NCI-H1105 treated with DMSO at 0.1 percent for 48 hours (cell line): ENCODE results near the gene STON1.
"Not testable (repeated sequence)": the region's sequence is repeated elsewhere in the genome, so short reads cannot be mapped to it uniquely, and the experiment has no call there.

ENCODE experiments used
- DNase-seq: peaks from one replicate; lab custom pipeline; 2025; lab: John Stamatoyannopoulos, UW

Gene STON1

DNA sequence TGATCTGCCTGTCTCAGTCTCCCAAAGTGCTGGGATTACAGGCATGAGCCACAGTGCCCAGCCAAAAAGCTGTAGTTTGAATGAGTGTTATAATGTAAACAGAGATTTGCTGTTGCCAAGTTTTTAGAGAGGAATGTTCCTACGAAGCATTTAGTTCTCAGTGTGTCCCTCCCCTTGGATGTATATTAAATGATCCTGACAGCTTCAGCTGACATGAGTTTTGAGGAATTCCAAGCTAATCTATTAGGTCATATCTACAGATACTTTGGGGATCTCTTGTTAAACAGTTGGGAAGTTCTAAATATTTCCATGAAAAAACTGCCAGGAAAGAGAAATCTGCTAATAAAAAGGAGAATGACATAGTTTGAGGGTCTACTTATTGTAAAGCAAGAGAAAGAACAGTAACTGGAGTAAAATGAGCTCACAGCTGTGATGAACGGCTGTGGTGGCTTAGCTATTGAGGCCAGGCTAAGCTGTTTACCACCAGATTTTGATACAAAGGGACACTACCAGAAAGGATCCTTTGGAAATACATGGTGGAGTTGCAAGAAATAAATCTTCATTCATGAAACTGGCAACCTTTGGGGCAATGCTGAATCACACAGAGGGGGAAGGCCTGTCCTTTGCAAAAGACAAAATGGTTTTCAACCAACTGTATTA lies 2.6 kb upstream of the STON1 start:
- no peak for DNase-seq

GRCh38 chr2:48528431-48528830 lies 1.5 kb upstream of the STON1 start:
- DNase-seq: no peak

DNA sequence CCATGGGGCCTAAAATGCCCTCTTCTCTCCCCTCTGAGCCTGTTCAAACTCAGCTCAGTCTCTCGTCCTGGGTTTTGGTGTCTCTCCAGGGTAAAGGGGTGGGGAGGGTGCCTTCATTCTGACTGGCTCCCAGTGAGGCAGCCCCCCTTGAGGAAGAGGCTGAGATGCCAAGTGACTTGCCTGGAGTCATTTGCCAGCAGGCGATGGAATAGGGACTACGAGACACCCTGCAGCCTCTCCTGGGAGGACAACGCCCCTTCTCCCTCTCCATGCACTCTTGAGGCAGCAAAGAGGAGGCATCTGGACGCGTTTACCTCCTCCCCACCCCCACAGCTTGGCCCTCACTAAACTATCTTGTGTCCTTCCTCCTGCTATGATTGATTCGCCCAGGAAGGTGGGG lies 760 bp upstream of the STON1 start:
- DNase-seq: peak; percentile 40

- peak; percentile 11 for DNase-seq
These were observed 300 bp upstream of the STON1 start for GRCh38 chr2:48529676-48530032.

- DNase-seq: no peak
These were observed 1.2 kb downstream of the STON1 start for GRCh38 chr2:48531141-48531648.

DNA sequence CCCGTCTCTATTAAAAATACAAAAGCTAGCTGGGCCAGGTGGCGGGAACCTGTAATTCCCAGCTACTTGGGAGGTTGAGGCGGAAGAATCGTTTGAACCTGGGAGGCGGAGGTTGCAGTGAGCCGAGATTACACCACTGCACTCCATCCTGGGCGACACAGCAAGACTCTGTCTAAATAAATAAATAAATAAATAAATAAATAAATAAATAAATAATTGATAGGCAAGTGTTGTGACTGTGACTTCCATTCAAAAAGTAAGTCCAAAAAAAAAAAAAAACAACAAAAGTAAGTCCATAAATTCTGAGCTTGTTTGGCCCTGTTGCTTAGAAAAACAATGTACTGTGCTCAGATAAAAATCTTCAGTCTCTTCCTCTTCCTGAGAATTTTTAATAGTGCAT lies 2.2 kb downstream of the STON1 start:
- no peak for DNase-seq

DNA sequence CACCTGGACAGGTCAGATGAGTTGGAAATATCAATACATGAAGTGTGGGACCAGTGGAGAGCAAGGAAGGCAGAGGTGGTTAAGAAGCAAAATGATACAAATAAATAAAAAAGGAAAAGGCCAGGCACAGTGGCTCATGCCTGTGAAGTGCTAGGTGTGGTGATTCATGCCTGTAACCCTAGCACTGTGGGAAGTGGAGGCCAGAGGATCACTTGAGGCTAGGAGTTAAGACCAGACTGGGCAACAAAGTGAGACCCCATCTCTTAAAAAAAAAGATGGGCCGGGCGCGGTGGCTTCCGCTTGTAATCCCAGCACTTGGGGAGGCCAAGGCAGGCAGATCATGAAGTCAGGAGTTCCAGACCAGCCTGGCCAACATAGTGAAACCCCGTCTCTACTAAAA lies 2.9 kb downstream of the STON1 start:
- DNase-seq: no peak

DNA sequence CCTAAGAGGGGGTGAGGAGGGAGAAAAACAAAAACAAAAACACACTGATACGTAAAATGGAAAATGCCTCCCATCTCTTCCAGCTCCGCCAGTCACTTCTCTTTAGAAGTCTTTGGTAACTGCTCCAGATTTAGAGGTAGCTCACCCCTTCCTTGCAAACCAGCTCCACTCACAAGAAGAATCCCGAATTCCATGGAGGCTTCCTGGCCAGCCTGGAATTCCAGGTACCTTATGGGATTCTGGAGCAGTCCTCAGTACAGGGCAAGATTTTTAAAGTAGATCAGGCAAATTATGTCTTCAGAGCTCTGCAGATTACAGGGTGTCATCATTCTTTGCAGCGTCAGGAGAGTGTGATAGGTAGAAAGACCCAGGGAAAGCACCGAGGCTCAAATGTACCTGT lies 4.8 kb downstream of the STON1 start:
- no peak for DNase-seq

DNA sequence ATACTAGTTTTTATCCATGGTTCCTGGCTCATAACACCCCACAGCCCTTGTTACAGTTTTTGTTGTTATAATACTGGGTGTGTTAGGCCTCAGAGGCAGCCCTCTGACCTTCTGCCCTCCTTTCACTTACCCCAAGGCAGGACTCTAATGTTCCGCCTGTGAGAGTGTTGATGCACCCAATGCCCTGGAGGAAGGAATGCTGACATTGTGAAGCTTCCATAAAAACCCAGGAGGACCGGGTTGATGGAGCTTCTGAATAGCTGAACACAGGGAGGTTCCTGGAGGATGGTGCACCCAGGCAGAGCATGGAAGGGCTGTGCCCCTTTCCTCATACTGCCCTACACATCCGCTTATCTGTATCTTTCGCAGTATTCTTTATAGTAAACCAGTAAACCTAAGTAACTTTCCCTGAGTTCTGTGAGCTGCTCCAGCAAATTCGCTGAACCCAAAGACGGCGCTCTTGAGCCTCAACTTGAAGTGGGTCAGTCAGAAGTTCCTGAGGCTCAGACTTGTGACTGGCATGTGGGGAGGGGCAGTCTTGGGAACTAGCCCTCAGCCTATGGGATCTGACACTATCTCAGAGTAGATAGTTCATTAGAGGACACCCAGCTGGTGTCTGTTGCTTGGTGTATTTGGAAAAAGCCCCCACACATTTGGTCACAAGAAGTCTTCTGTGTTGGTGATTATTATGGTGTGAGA lies 10.4 kb downstream of the STON1 start:
- no peak for DNase-seq

GRCh38 chr2:48541666-48542389 lies 11.9 kb downstream of the STON1 start:
- DNase-seq: no peak

DNA sequence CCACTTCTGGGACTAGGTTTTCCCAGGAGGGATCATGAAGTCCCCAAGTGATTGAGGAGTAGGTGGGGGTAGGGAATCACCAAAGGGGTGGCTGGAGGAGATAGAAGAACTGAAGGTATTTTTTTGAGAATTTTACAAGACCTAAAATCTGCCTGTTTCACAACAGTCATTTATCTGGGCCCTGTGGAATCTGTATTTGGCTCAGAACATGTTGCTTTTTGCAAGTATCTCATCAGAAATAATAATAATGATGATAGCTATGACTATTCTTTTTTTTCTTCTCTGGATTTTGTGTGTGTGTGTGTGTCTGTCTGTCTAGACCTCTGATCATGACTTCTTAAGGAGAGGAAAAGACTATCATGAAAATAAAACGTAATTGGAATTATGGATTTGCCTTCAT lies 13.9 kb downstream of the STON1 start:
- no peak for DNase-seq

GRCh38 chr2:48545244-48545643 lies 15.3 kb downstream of the STON1 start:
- no peak for DNase-seq

DNA sequence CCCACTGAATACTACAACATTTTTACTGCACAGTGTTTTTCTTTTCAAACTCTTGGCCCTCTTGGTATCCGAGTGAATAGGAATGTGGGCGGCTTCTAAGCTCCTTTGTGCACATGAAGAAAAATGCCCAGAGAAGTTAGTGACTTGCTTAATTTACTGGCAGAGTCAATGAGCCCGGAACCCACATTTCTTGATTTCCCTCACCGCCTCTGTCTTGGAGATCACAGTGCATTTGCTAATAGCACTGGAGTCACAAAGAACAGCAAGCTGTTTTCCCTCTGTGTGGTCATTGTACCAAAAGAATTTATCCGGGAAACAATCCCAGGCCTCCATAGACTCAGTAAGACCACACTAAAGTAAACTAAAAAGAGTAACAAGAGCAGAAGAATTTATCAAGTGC lies 18.9 kb downstream of the STON1 start:
- no peak for DNase-seq

- DNase-seq: no peak
These were observed 20.0 kb downstream of the STON1 start for GRCh38 chr2:48549972-48550371.

- DNase-seq: no peak
These were observed 21.6 kb downstream of the STON1 start for GRCh38 chr2:48551548-48551947.

DNA sequence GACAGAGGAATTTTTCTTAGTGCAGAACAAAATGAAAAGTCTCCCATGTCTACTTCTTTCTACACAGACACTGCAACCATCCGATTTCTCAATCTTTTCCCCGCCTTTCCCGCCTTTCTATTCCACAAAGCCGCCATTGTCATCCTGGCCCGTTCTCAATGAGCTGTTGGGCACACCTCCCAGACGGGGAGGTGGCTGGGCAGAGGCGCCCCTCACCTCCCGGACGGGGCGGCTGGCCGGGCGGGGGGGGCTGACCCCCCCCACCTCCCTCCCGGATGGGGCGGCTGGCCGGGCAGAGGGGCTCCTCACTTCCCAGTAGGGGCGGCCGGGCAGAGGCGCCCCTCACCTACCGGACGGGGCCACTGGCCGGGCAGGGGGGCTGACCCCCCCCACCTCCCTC lies 25.1 kb downstream of the STON1 start:
- DNase-seq: not testable (repeated sequence)

- DNase-seq: no peak
These were observed 28.5 kb downstream of the STON1 start for GRCh38 chr2:48558456-48558855.

- no peak for DNase-seq
These were observed 30.7 kb downstream of the STON1 start for GRCh38 chr2:48560546-48561209.

DNA sequence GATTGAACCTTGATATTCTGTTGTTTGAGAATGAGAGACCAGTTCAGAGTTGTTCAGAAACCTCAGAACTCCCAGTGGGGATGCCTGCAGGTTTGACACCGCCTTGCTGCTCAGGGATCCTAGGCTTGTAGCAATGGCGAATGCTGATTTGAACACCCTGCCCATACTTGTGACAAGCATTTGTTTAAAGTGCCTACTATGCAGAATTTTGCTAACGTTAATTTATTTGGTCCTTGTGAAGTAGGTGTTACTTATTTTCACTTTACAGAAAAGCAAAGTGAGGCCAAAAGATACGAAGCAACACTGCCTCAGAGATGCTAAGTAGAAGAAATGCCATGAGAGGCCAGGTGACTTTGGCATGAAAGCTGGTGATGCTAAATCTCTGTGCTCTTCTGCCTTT lies 32.3 kb downstream of the STON1 start:
- no peak for DNase-seq

DNA sequence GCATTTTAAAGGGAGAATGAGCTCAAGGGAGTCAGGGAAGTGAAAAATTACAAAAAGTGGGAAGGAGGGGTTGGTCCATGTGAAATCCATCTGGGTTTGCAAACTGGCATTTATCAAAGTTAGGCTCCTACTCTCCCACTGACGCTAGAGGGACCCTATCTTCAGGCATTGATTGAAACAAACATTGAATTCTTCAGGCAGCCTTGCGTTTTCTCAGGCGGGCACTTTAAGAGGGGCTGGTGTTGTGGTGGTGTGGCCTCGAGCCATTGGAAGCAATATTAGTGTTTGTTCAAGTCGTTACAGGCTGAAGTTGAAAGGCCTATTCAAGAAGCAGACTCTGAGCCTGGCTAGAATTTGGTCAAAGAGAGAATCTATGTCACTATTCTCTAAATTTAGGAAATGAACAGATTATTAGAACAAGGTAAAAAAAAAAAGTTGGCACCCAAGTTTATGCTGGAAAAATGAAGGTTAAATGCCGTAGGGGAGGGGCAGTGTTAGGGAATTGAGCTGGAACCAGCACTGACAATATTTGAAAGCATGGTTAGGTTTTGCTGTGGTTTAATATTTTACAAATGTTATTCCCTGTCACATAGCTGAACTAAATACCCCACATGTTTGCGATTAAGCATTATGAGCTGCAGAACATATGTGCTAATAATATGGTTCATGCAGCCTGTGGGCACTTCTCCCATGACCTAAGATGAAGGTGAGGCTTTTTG lies 36.8 kb downstream of the STON1 start:
- no peak for DNase-seq

- DNase-seq: no peak
These were observed 37.7 kb downstream of the STON1 start for GRCh38 chr2:48567671-48568070.

- DNase-seq: no peak
These were observed 38.6 kb downstream of the STON1 start for GRCh38 chr2:48568547-48568946.
